ENCODE data around the gene GAB1.

GAB1 gene

GRCh38 chr4:143341186-143341755 is 4.6 kb downstream of the GAB1 start:
- Histone ChIP-seq H3K79me1 (replicated peaks; ENCODE audit: low read length, poor library complexity, severe bottlenecking) (peaks cover 14% of the 10 kb centered on the region), H3K4me3 (ENCODE audit: insufficient read depth in 1 of 2, low read depth in 1 of 2, low read length in 2 of 2) (no peak overlapping the region)
- WGBS = 100% methylated on average over 2 of the region's 2 CpGs

GRCh38 chr4:143343276-143343831 is 6.7 kb downstream of the GAB1 start:
- Histone ChIP-seq H3K4ac (ENCODE audit: low read depth in 1 of 2, low read length in 2 of 2) (no peak overlapping the region), H2BK15ac (ENCODE audit: low read depth, poor library complexity, severe bottlenecking) (no peak overlapping the region), H3K27me3 (ENCODE audit: control insufficient read depth in 1 of 2, insufficient read depth in 1 of 2, low read length in 2 of 2) (no peaks in the 10 kb centered on the region), H2AFZ (ENCODE audit: low read depth, low read length) (no peak overlapping the region), H2BK12ac (ENCODE audit: low read length in 2 of 2) (no peak overlapping the region), H3K79me1 (replicated peaks; ENCODE audit: low read length, poor library complexity, severe bottlenecking) (peaks cover 14% of the 10 kb centered on the region), H2BK120ac (ENCODE audit: low read depth, low read length) (no peak overlapping the region), H3K23ac (ENCODE audit: low read length in 2 of 2) (no peak overlapping the region), H2BK5ac (ENCODE audit: low read depth, low read length, poor library complexity, severe bottlenecking) (no peak overlapping the region), H3K9ac (ENCODE audit: low read length) (no peak overlapping the region), H3K36me3 (ENCODE audit: control insufficient read depth in 1 of 2, insufficient read depth in 2 of 2, low read depth in 1 of 2, low read length in 2 of 2) (no peaks in the 10 kb centered on the region), H3K9me3 (ENCODE audit: control insufficient read depth, low read length) (no peaks in the 10 kb centered on the region), H3K14ac (ENCODE audit: low read length in 2 of 2) (no peak overlapping the region), H3K27ac (ENCODE audit: low read length, poor library complexity, severe bottlenecking) (no peak overlapping the region), H3K4me2 (ENCODE audit: low read length, poor library complexity, severe bottlenecking) (no peak overlapping the region), H3K4me3 (ENCODE audit: insufficient read depth in 1 of 2, low read depth in 1 of 2, low read length in 2 of 2) (no peak overlapping the region), H2AK5ac (ENCODE audit: low read length, severe bottlenecking) (no peak overlapping the region), H3K4me1 (ENCODE audit: control insufficient read depth, insufficient read depth, low read depth, low read length) (peaks cover 3% of the 10 kb centered on the region), H4K8ac (ENCODE audit: low read length) (no peak overlapping the region), H4K91ac (ENCODE audit: low read length) (no peak overlapping the region), H3K18ac (ENCODE audit: low read depth in 1 of 2, low read length in 2 of 2) (no peak overlapping the region)
- WGBS = 96% methylated on average over 3 of the region's 3 CpGs
- DNase-seq = no peak

More at GRCh38 chr4:143341186-143341755, 4.6 kb downstream of the GAB1 start:
- no peak overlapping the region for H2BK5ac ChIP-seq (ENCODE audit: low read depth, low read length, poor library complexity, severe bottlenecking)
- H3K18ac ChIP-seq (ENCODE audit: low read depth in 1 of 2, low read length in 2 of 2) = no peak overlapping the region
- H3K4me1 ChIP-seq (ENCODE audit: control insufficient read depth, insufficient read depth, low read depth, low read length) = peaks cover 6% of the 10 kb centered on the region
- H2AK5ac ChIP-seq (ENCODE audit: low read length, severe bottlenecking) = no peak overlapping the region
- H2BK120ac ChIP-seq (ENCODE audit: low read depth, low read length) = no peak overlapping the region
- no peak overlapping the region for H2AFZ ChIP-seq (ENCODE audit: low read depth, low read length)
- no peak overlapping the region for H3K23ac ChIP-seq (ENCODE audit: low read length in 2 of 2)
- peak overlapping the region in 1 of 2 experiments; percentile 28 for H3K14ac ChIP-seq (ENCODE audit: low read length in 2 of 2)
- DNase-seq = no peak
- no peak overlapping the region for H2BK12ac ChIP-seq (ENCODE audit: low read length in 2 of 2)
- no peaks in the 10 kb centered on the region for H3K27me3 ChIP-seq (ENCODE audit: control insufficient read depth in 1 of 2, insufficient read depth in 1 of 2, low read length in 2 of 2)
- no peak overlapping the region for H4K91ac ChIP-seq (ENCODE audit: low read length)
- no peak overlapping the region for H3K27ac ChIP-seq (ENCODE audit: low read length, poor library complexity, severe bottlenecking)
- no peak overlapping the region for H3K4ac ChIP-seq (ENCODE audit: low read depth in 1 of 2, low read length in 2 of 2)
- H2BK15ac ChIP-seq (ENCODE audit: low read depth, poor library complexity, severe bottlenecking) = no peak overlapping the region
- H3K9ac ChIP-seq (ENCODE audit: low read length) = no peak overlapping the region
- H4K8ac ChIP-seq (ENCODE audit: low read length) = no peak overlapping the region
- no peak overlapping the region for H3K4me2 ChIP-seq (ENCODE audit: low read length, poor library complexity, severe bottlenecking)
- no peaks in the 10 kb centered on the region for H3K36me3 ChIP-seq (ENCODE audit: control insufficient read depth in 1 of 2, insufficient read depth in 2 of 2, low read depth in 1 of 2, low read length in 2 of 2)
- no peaks in the 10 kb centered on the region for H3K9me3 ChIP-seq (ENCODE audit: control insufficient read depth, low read length)

DNA sequence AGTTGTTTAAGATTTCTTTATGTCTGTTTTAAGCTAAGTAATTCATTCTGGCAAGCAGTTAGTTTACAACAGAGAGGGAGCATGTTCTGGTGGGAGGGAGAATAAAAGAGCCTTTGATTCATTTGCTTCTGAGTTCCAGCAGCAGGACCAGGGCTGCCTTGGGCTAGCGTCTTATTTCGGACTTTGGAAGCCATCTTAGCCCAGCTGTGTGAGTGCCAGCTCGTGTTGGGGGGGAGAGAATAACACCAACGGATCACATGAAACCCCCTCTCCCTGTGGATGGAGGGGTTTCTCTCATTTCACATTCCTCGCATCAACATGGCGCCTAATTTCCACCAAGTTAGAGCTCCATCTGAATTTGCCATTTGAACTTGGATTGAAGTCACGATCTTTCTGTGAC is 7.4 kb downstream of the GAB1 start:
- peaks cover 14% of the 10 kb centered on the region for H3K79me1 ChIP-seq (replicated peaks; ENCODE audit: low read length, poor library complexity, severe bottlenecking)

DNA sequence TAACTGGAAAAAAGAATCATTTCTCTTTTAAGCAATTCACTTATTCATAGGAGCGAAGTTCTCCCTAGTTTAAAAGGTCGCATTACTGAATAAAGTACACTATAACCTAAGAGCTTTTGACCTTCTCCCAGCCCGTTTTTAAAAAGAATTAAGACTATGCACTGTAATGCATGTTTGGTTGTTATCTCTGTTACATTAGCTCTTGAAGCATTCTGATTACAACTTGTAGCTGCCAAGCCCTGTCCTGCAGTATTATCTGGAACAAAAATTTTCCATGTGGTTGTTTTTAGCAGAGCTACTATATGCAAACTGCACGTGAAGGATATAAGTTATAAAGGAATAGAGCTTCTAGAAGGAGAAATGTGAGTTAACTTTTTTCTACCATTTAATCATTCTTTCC is 8.1 kb downstream of the GAB1 start:
- H3K4ac ChIP-seq (ENCODE audit: low read depth in 1 of 2, low read length in 2 of 2) = no peak overlapping the region
- no peak overlapping the region for H3K4me3 ChIP-seq (ENCODE audit: insufficient read depth in 1 of 2, low read depth in 1 of 2, low read length in 2 of 2)
- peaks cover 15% of the 10 kb centered on the region for H3K79me1 ChIP-seq (replicated peaks; ENCODE audit: low read length, poor library complexity, severe bottlenecking)
- H3K4me1 ChIP-seq (ENCODE audit: control insufficient read depth, insufficient read depth, low read depth, low read length) = peaks cover 3% of the 10 kb centered on the region
- H2BK5ac ChIP-seq (ENCODE audit: low read depth, low read length, poor library complexity, severe bottlenecking) = no peak overlapping the region
- H2BK12ac ChIP-seq (ENCODE audit: low read length in 2 of 2) = no peak overlapping the region
- H3K27me3 ChIP-seq (ENCODE audit: control insufficient read depth in 1 of 2, insufficient read depth in 1 of 2, low read length in 2 of 2) = no peaks in the 10 kb centered on the region
- H2BK120ac ChIP-seq (ENCODE audit: low read depth, low read length) = no peak overlapping the region
- no peak overlapping the region for H2AK5ac ChIP-seq (ENCODE audit: low read length, severe bottlenecking)
- no peak overlapping the region for H2BK15ac ChIP-seq (ENCODE audit: low read depth, poor library complexity, severe bottlenecking)
- H3K14ac ChIP-seq (ENCODE audit: low read length in 2 of 2) = no peak overlapping the region
- no peaks in the 10 kb centered on the region for H3K9me3 ChIP-seq (ENCODE audit: control insufficient read depth, low read length)
- H4K8ac ChIP-seq (ENCODE audit: low read length) = no peak overlapping the region
- no peak overlapping the region for H3K18ac ChIP-seq (ENCODE audit: low read depth in 1 of 2, low read length in 2 of 2)
- H3K9ac ChIP-seq (ENCODE audit: low read length) = no peak overlapping the region
- H4K91ac ChIP-seq (ENCODE audit: low read length) = no peak overlapping the region
- H2AFZ ChIP-seq (ENCODE audit: low read depth, low read length) = no peak overlapping the region
- H3K4me2 ChIP-seq (ENCODE audit: low read length, poor library complexity, severe bottlenecking) = no peak overlapping the region
- no peak for DNase-seq
- no peaks in the 10 kb centered on the region for H3K36me3 ChIP-seq (ENCODE audit: control insufficient read depth in 1 of 2, insufficient read depth in 2 of 2, low read depth in 1 of 2, low read length in 2 of 2)
- WGBS = 90% methylated on average over 2 of the region's 4 CpGs
- no peak overlapping the region for H3K27ac ChIP-seq (ENCODE audit: low read length, poor library complexity, severe bottlenecking)
- H3K23ac ChIP-seq (ENCODE audit: low read length in 2 of 2) = no peak overlapping the region

More for the DNA sequence above, 7.4 kb downstream of the GAB1 start:
- Histone ChIP-seq H3K27ac (ENCODE audit: low read length, poor library complexity, severe bottlenecking) (no peak overlapping the region), H3K4ac (ENCODE audit: low read depth in 1 of 2, low read length in 2 of 2) (no peak overlapping the region), H3K4me2 (ENCODE audit: low read length, poor library complexity, severe bottlenecking) (no peak overlapping the region), H2BK15ac (ENCODE audit: low read depth, poor library complexity, severe bottlenecking) (no peak overlapping the region), H3K27me3 (ENCODE audit: control insufficient read depth in 1 of 2, insufficient read depth in 1 of 2, low read length in 2 of 2) (no peaks in the 10 kb centered on the region), H2BK12ac (ENCODE audit: low read length in 2 of 2) (no peak overlapping the region), H3K14ac (ENCODE audit: low read length in 2 of 2) (no peak overlapping the region), H2AK5ac (ENCODE audit: low read length, severe bottlenecking) (no peak overlapping the region), H4K91ac (ENCODE audit: low read length) (no peak overlapping the region), H3K4me3 (ENCODE audit: insufficient read depth in 1 of 2, low read depth in 1 of 2, low read length in 2 of 2) (no peak overlapping the region), H3K4me1 (ENCODE audit: control insufficient read depth, insufficient read depth, low read depth, low read length) (peaks cover 3% of the 10 kb centered on the region), H2AFZ (ENCODE audit: low read depth, low read length) (no peak overlapping the region), H3K23ac (ENCODE audit: low read length in 2 of 2) (no peak overlapping the region), H3K9ac (ENCODE audit: low read length) (no peak overlapping the region), H3K36me3 (ENCODE audit: control insufficient read depth in 1 of 2, insufficient read depth in 2 of 2, low read depth in 1 of 2, low read length in 2 of 2) (no peaks in the 10 kb centered on the region), H2BK5ac (ENCODE audit: low read depth, low read length, poor library complexity, severe bottlenecking) (no peak overlapping the region), H3K9me3 (ENCODE audit: control insufficient read depth, low read length) (no peaks in the 10 kb centered on the region), H2BK120ac (ENCODE audit: low read depth, low read length) (no peak overlapping the region), H4K8ac (ENCODE audit: low read length) (no peak overlapping the region), H3K18ac (ENCODE audit: low read depth in 1 of 2, low read length in 2 of 2) (no peak overlapping the region)
- 91% methylated on average over 7 of the region's 7 CpGs for WGBS
- DNase-seq = no peak

All from mesenchymal stem cell (in vitro differentiated cells and primary cell).